HCT116 (cell line): Measurements from ENCODE around the gene ARHGEF18. TPM values are rescaled to one million over a fixed set of nuclear protein-coding genes. Genes with fewer than 3 reads are reported as not detected.
A peak's percentile ranks its signal among the peaks of the same experiment; 100 is the strongest.

Source experiments
- ATAC-seq: fragments of 200-7000 bp; cut with Tn5 transposase; 2 replicates; pipeline ENCODE4 v1.9.1; 2020; ENCODE audit warnings: mild to moderate bottlenecking, moderate library complexity
- BruUV-seq: library from RNA; stranded (reverse); fragments of 400-500 nt; replicated peaks from 2 replicates; lab custom pipeline; 2021; lab: Mats Ljungman, UMichigan
- CTCF ChIA-PET: fragments of 300-600 bp; sonication (Branson Sonifier 250); formaldehyde crosslinking; loops from one replicate; lab custom pipeline; 2021; ENCODE audit warnings: antibody characterized with exemption; lab: Charles Lee
- POLR2A ChIA-PET: fragments of 300-600, 350-600 bp; sonication (Branson Sonifier 250); formaldehyde crosslinking; loops from one replicate; lab custom pipeline; 2021; ENCODE audit warnings: antibody characterized with exemption; lab: Charles Lee
- RAD21 ChIA-PET, 2 experiments: fragments of 300-600 bp; sonication (Branson Sonifier 250); formaldehyde crosslinking; loops; one replicate each; lab custom pipeline; 2023; ENCODE audit warnings: low total read pairs in 2 of 2; ENCODE audit not compliant: uncharacterized antibody in 2 of 2, unreplicated experiment in 2 of 2, low non-redundant PET in 1 of 2; lab: Charles Lee
- DNase-seq: peaks from one replicate; pipeline ENCODE4 v3.0.0-alpha.2; 2010; ENCODE audit warnings: low read depth, low spot score
- H2AFZ ChIP-seq: fragments of 200-600 bp; shearing (Covaris generic), sonication (generic); 2 replicates; pipeline ENCODE4 v1.6.1; 2017; ENCODE audit warnings: low read depth, mixed run types, mixed read lengths, antibody characterized with exemption, low read length; ENCODE audit not compliant: poor library complexity, severe bottlenecking
- H3K27ac ChIP-seq: 2 replicates; pipeline ENCODE4 v1.5.1; 2012; ENCODE audit warnings: low read depth, low read length
- H3K27me3 ChIP-seq: fragments of 200-600 bp; sonication (generic); 2 replicates; pipeline ENCODE4 v1.6.1; 2016; ENCODE audit warnings: mixed run types, low read length, mixed read lengths; ENCODE audit not compliant: insufficient read depth
- H3K36me3 ChIP-seq, 2 experiments: fragments of 200-500 bp in 1 of 2; fragments of 200-600 bp in 1 of 2; sonication (Bioruptor generic) in 1 of 2; sonication (generic) in 1 of 2; 2 replicates each; pipeline versions ENCODE4 v1.5.1 to v1.6.1; 2014 to 2016; ENCODE audit warnings: low read length in 2 of 2, inconsistent platforms in 1 of 2, mixed read lengths in 1 of 2, mixed run types in 1 of 2; ENCODE audit not compliant: insufficient read depth in 2 of 2, control insufficient read depth in 1 of 2
- H3K4me1 ChIP-seq, 2 experiments: fragments of 200-600 bp in 1 of 2; sonication (generic) in 1 of 2; 2 replicates each; pipeline versions ENCODE4 v1.5.1 to v1.6.1; 2012 to 2017; ENCODE audit warnings: low read length in 2 of 2, inconsistent platforms in 1 of 2, mild to moderate bottlenecking in 1 of 2, mixed read lengths in 1 of 2, mixed run types in 1 of 2, moderate library complexity in 1 of 2; ENCODE audit not compliant: insufficient read depth in 2 of 2, control insufficient read depth in 1 of 2
- H3K4me2 ChIP-seq: fragments of 200-600 bp; sonication (generic); 2 replicates; pipeline ENCODE4 v1.6.1; 2017; ENCODE audit warnings: mixed run types, low read length, mixed read lengths
- H3K4me3 ChIP-seq, 2 experiments: fragments of 200-600 bp in 1 of 2; sonication (generic) in 1 of 2; replicated peaks in 1 of 2; 2 replicates each; pipeline ENCODE4 v1.5.1; 2011 to 2016; ENCODE audit warnings: low read length in 2 of 2, control low read depth in 1 of 2, low read depth in 1 of 2, mild to moderate bottlenecking in 1 of 2, mixed read lengths in 1 of 2, mixed run types in 1 of 2
- H3K79me2 ChIP-seq: fragments of 200-600 bp; sonication (generic); 2 replicates; pipeline ENCODE4 v1.6.1; 2017; ENCODE audit warnings: mild to moderate bottlenecking, mixed run types, low read length, moderate library complexity, mixed read lengths; ENCODE audit not compliant: insufficient read depth
- H3K9ac ChIP-seq: fragments of 200-600 bp; sonication (generic); 2 replicates; pipeline ENCODE4 v1.6.1; 2016; ENCODE audit warnings: low read length, mixed read lengths
- H3K9me2 ChIP-seq: fragments of 200-600 bp; sonication (generic), shearing (Covaris generic); 2 replicates; pipeline ENCODE4 v1.6.1; 2017; ENCODE audit warnings: mixed run types, mild to moderate bottlenecking, moderate library complexity; ENCODE audit not compliant: insufficient read depth
- H3K9me3 ChIP-seq, 2 experiments: fragments of 200-500 bp in 1 of 2; fragments of 200-600 bp in 1 of 2; sonication (Bioruptor generic) in 1 of 2; sonication (generic) in 1 of 2; 2 replicates each; pipeline ENCODE4 v1.6.1; 2014 to 2017; ENCODE audit warnings: low read length in 2 of 2, mixed read lengths in 2 of 2, inconsistent platforms in 1 of 2, low read depth in 1 of 2, mild to moderate bottlenecking in 1 of 2, mixed run types in 1 of 2, moderate library complexity in 1 of 2; ENCODE audit not compliant: control insufficient read depth in 1 of 2, insufficient read depth in 1 of 2
- H4K20me1 ChIP-seq: fragments of 200-600 bp; sonication (generic), shearing (Covaris generic); 2 replicates; pipeline ENCODE4 v1.6.1; 2017; ENCODE audit warnings: mixed run types, mild to moderate bottlenecking, moderate library complexity; ENCODE audit not compliant: insufficient read depth
- RAD21 ChIP-seq: IDR thresholded peaks from 2 replicates; pipeline ENCODE4 v1.6.1; 2012; ENCODE audit warnings: low read depth, mild to moderate bottlenecking
- REST ChIP-seq: IDR thresholded peaks from 2 replicates; pipeline ENCODE4 v1.6.1; 2012; ENCODE audit warnings: low read depth
- SP1 ChIP-seq: IDR thresholded peaks from 2 replicates; pipeline ENCODE4 v1.6.1; 2012; ENCODE audit warnings: low read depth
- ZFX ChIP-seq: fragments of 450-650 bp; IDR thresholded peaks from 2 replicates; pipeline ENCODE4 v1.6.1; 2017
- ZNF274 ChIP-seq: fragments of 200-500 bp; sonication (Bioruptor generic); IDR thresholded peaks from 2 replicates; pipeline ENCODE4 v1.6.1; 2014; ENCODE audit warnings: mild to moderate bottlenecking, low read depth, low read length, inconsistent platforms
- intact Hi-C: fragments of 100-400 bp; cut with micrococcal nuclease; formaldehyde crosslinking; loops from 2 replicates; pipeline ENCODE4 v1.10.0; 2022
- total RNA-seq: library from RNA; stranded (reverse); gene quantifications from one replicate; pipeline ENCODE4 v1.2.1, GENCODE V29; 2021; ENCODE audit not compliant: unreplicated experiment
- TF ChIP-seq, protein P1 (sequence below): IDR thresholded peaks from 2 replicates; pipeline ENCODE4 v1.6.1; 2011; ENCODE audit warnings: mild to moderate bottlenecking, low read length, moderate library complexity; ENCODE audit not compliant: insufficient replicate concordance; ENCODE audit errors: extremely low read depth
- TF ChIP-seq, protein P2 (sequence below), 3 experiments: fragments of 200-600 bp in 1 of 3; sonication (generic) in 1 of 3; IDR thresholded peaks in 2 of 3; conservative IDR thresholded peaks in 1 of 3; 2 replicates each; pipeline ENCODE4 v1.5.1; 2012 to 2017; ENCODE audit warnings: low read depth in 2 of 3, low read length in 2 of 3, antibody characterized with exemption in 1 of 3, borderline replicate concordance in 1 of 3, control low read depth in 1 of 3, mild to moderate bottlenecking in 1 of 3, mixed read lengths in 1 of 3, mixed run types in 1 of 3, moderate library complexity in 1 of 3; ENCODE audit not compliant: insufficient read depth in 1 of 3
- TF ChIP-seq, protein P3 (sequence below): IDR thresholded peaks from 2 replicates; pipeline ENCODE4 v1.6.1; 2012

The ARHGEF18 gene
- total RNA-seq, 1 experiment from 2014 or later: 32.2 TPM

- BruUV-seq: no TSS peak
- CTCF ChIA-PET: interaction anchor here (1.2 kb wide), 1 partner anchor 28 kb away, joined by 5 read pairs; no protein-coding TSS in a partner anchor
- Histone ChIP-seq H4K20me1 (no peaks in the 10 kb centered on the region), H3K79me2 (no peaks in the 10 kb centered on the region), H3K4me2 (no peak overlapping the region), H3K9ac (no peak overlapping the region), H2AFZ (no peak overlapping the region), H3K4me1 (no peaks in the 10 kb centered on the region), H3K4me3 (no peak overlapping the region), H3K36me3 (no peaks in the 10 kb centered on the region), H3K27me3 (no peaks in the 10 kb centered on the region), H3K9me2 (no peaks in the 10 kb centered on the region), H3K9me3 (no peaks in the 10 kb centered on the region), H3K27ac (no peak overlapping the region)
- TF ChIP-seq, protein P1, sequence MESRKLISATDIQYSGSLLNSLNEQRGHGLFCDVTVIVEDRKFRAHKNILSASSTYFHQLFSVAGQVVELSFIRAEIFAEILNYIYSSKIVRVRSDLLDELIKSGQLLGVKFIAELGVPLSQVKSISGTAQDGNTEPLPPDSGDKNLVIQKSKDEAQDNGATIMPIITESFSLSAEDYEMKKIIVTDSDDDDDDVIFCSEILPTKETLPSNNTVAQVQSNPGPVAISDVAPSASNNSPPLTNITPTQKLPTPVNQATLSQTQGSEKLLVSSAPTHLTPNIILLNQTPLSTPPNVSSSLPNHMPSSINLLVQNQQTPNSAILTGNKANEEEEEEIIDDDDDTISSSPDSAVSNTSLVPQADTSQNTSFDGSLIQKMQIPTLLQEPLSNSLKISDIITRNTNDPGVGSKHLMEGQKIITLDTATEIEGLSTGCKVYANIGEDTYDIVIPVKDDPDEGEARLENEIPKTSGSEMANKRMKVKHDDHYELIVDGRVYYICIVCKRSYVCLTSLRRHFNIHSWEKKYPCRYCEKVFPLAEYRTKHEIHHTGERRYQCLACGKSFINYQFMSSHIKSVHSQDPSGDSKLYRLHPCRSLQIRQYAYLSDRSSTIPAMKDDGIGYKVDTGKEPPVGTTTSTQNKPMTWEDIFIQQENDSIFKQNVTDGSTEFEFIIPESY: no peak
- TF ChIP-seq SP1: no peak
- no peak for TF ChIP-seq REST
- TF ChIP-seq ZFX: no peak
- no peak for TF ChIP-seq ZNF274
- TF ChIP-seq, protein P2, sequence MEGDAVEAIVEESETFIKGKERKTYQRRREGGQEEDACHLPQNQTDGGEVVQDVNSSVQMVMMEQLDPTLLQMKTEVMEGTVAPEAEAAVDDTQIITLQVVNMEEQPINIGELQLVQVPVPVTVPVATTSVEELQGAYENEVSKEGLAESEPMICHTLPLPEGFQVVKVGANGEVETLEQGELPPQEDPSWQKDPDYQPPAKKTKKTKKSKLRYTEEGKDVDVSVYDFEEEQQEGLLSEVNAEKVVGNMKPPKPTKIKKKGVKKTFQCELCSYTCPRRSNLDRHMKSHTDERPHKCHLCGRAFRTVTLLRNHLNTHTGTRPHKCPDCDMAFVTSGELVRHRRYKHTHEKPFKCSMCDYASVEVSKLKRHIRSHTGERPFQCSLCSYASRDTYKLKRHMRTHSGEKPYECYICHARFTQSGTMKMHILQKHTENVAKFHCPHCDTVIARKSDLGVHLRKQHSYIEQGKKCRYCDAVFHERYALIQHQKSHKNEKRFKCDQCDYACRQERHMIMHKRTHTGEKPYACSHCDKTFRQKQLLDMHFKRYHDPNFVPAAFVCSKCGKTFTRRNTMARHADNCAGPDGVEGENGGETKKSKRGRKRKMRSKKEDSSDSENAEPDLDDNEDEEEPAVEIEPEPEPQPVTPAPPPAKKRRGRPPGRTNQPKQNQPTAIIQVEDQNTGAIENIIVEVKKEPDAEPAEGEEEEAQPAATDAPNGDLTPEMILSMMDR (IDR thresholded peaks at IDR 0.05 in 2 of 3, conservative IDR thresholded peaks at IDR 0.05 in 1 of 3; ENCODE audit: borderline replicate concordance in 1 of 3, insufficient read depth in 1 of 3, low read depth in 2 of 3, low read length in 2 of 3): peak; percentile 27 to 62 (median 60); a peak in 5 of 6 replicates
- TF ChIP-seq RAD21: peak; percentile 44
- TF ChIP-seq, protein P3, sequence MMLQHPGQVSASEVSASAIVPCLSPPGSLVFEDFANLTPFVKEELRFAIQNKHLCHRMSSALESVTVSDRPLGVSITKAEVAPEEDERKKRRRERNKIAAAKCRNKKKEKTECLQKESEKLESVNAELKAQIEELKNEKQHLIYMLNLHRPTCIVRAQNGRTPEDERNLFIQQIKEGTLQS: no peak
- peak; percentile 39 for DNase-seq
- RAD21 ChIA-PET: no interaction called here
- POLR2A ChIA-PET: interaction anchor here (0.6 kb wide), 1 partner anchor 425 kb away, joined by 3 read pairs; no protein-coding TSS in a partner anchor
- ATAC-seq: peak; percentile 64
- intact Hi-C loops: no loop called here
These were observed 22.4 kb upstream of the ARHGEF18 start for GRCh38 chr19:7326105-7326877.
